22Rv1 (cell line): ENCODE measurements around the gene LRIG1.

Source experiments
- H3K27ac ChIP-seq: fragments of 450-650 bp; 2 replicates; pipeline ENCODE4 v1.5.1; 2017
- CTCF ChIP-seq: fragments of 450-650 bp; IDR thresholded peaks from 2 replicates; pipeline ENCODE4 v1.5.1; 2017; ENCODE audit warnings: mild to moderate bottlenecking
- ZFX ChIP-seq: fragments of 450-650 bp; IDR thresholded peaks from 2 replicates; pipeline ENCODE4 v1.6.1; 2017; ENCODE audit warnings: antibody characterized with exemption, borderline replicate concordance

LRIG1 gene

GRCh38 chr3:66482018-66482404 is 18.8 kb downstream of the LRIG1 start:
- no peak overlapping the region for H3K27ac ChIP-seq
- TF ChIP-seq ZFX = no peak
- TF ChIP-seq CTCF = no peak

- TF ChIP-seq CTCF (no peak), ZFX (no peak)
- H3K27ac ChIP-seq = no peak overlapping the region
These were observed 19.5 kb downstream of the LRIG1 start for GRCh38 chr3:66481071-66482017.

GRCh38 chr3:66480666-66481065 is 20.2 kb downstream of the LRIG1 start:
- no peak overlapping the region for H3K27ac ChIP-seq
- no peak for TF ChIP-seq CTCF
- TF ChIP-seq ZFX = no peak

GRCh38 chr3:66479532-66479947 is 21.3 kb downstream of the LRIG1 start:
- H3K27ac ChIP-seq = no peak overlapping the region

GRCh38 chr3:66478960-66479359 is 21.9 kb downstream of the LRIG1 start:
- no peak overlapping the region for H3K27ac ChIP-seq
- TF ChIP-seq ZFX (no peak), CTCF (no peak)

More at GRCh38 chr3:66479532-66479947, 21.3 kb downstream of the LRIG1 start:
- TF ChIP-seq ZFX (no peak), CTCF (no peak)

GRCh38 chr3:66477856-66478255 is 23.0 kb downstream of the LRIG1 start:
- TF ChIP-seq ZFX (no peak), CTCF (no peak)
- H3K27ac ChIP-seq = no peak overlapping the region

GRCh38 chr3:66476852-66477381 is 23.9 kb downstream of the LRIG1 start:
- H3K27ac ChIP-seq = no peak overlapping the region
- TF ChIP-seq ZFX = no peak
- TF ChIP-seq CTCF = no peak
